RPMI8226 (cell line): Measurements from ENCODE around the gene LONRF2.

Experiments used
- DNase-seq: peaks from one replicate; pipeline ENCODE4 v3.0.0-alpha.2; 2015

Gene LONRF2

DNA sequence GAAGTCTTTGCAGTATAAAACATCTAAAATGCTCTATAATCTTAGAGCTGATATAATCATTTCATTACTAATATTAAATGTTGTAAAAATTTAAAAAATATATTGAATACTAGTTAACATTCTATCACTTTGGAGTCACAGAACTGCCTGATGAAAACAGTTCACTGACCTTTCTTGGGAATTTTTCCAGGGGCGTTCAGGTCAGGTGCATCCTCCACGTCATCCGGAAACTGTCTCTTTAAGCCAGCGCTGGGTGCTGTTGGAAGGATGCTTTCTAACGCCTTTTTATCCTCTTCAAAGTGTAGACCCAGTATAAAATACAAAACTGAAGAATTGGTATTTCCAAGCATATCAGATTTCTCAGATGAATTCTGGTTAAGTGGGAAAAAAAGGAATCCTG lies 22.8 kb downstream of the LONRF2 start:
- DNase-seq, result no peak

DNA sequence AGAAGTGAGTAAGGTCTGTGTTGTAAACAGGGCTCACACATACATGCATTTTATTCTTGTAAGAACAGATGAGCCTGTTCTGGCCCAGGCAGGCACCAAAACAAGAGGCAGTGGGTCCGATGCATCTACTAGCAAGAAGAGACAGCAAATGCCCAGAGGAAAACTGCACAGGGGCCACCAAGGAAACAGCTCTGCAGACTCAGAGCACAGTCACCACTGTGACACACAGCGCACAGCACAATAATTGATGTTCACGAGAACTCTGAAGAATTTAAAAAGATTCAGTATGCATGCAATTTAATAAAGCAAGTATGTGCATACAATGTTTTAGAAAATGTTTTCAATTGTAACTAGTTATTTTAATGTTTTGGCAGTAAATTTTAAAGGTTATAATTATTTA lies 24.8 kb downstream of the LONRF2 start:
- no peak for DNase-seq

DNA sequence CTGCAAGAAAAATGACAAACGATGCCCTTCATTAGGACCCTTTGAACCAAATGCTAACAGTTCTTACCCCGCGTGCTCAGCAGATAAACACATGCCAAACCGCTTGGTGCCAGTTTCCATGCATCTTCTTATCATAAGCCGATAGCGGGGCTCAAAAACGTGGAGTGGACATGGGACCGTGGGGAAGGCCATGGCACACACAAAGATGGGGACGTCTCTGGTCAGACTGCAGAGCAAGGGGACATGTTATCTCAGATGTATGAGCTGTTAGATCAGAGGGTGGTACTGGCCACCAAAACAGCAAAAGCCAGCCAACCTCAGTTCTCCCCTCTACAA lies 28.2 kb downstream of the LONRF2 start:
- no peak for DNase-seq

DNA sequence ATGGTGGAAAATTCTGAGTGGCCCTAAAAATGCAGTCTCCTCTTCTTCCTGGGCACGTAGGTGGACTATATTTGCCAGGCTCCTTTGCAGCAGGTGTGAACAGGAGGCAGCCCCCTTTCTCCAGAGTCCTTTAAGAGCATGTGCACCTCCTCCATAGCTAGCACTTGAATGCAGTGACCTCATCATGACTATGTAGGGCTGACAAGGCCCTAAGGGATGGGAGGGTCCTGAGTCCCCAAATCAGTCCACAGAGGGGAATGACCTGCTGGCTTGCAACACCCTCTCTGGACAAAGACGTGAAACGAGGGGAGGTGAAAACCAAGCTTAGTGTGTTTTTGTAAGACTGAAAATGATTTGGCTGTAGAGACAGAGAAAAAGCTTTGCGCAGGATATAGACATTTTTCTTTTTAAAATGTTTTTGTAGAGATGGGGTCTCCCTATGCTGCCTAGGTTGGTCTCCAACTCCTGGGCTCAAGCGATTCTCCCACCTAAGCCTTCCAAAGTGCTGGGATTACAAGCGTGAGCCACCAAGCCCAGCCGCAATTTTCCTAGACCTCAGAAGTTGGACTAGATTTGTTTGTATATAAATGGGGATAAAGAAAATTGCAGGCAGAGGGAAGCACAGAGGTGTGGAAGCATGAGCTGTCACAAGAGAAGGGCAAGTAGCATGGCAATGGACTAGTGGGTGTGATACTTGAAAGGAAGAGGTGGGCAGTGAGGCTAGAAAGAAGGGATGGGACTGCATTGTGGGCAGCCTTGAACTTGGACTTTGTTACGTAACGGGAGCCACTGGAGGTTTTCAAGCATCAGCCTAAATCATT lies 28.8 kb downstream of the LONRF2 start:
- no peak for DNase-seq

DNA sequence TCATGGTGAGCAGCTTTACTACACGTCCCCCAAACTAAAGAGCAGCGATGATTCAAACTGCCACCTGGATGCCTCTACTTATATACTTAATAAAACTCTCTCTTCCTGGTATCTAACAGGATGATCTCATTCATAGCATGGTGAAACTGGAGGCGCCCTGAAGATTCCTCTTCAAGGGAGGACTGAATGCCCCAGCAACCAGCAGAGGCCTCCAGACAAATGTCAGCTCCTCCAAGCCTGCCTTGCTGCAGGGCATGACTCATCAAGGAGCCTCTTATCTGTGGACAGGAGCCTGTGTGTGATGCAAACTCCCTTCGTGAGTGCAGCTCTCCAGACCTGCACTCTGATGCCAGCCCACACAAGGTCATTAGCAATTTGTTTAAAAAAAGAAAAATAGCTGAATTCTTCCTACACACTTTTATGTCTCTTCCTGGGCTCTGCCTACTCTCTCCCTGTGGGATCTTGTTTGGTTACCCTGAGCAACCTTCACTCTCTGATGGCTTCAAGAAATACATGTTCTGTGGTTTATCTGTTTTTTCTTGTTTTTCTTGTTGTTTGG lies 30.2 kb downstream of the LONRF2 start:
- no peak for DNase-seq

GRCh38 chr2:100291152-100291970 lies 30.9 kb downstream of the LONRF2 start:
- no peak for DNase-seq

GRCh38 chr2:100290718-100291151 lies 31.6 kb downstream of the LONRF2 start:
- no peak for DNase-seq

DNA sequence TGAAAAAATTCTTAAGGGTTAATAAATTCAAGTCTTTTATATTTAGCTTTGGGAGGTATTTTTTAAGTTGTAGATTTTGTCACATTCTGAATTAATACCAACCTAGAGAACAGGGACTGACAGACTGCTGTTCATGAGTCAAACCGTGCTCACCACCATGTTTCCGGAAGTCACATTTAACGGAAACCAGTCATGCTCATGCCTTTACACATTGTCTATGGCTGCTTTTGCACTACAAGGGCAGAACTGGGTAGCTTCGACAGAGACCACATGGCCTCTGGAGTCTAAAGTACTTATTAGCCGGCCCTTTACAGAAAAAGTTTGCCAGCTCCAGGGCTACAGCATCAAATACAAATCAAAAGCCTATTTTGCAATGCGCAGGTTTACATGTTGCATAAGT lies 33.3 kb downstream of the LONRF2 start:
- DNase-seq, result no peak

GRCh38 chr2:100286318-100286717 lies 36.0 kb downstream of the LONRF2 start:
- DNase-seq, result no peak

DNA sequence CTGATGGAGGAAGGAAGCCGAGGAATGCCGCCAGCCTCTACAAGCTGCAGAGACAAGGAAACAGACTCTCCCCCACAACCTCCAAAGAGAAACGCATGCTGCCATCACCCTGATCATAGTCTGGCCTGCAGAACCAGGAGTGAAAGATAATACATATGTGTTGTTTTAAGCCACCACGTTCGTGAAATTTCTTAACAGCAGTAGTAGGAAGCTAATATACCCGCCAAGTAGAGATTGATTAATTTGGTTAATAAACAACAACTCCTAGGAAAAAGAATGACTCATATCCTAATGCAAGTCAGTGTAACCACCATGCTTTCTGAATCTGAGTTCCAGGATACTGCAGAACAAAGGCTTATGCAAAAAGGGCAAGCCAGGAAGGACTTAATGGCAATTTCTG lies 36.6 kb downstream of the LONRF2 start:
- DNase-seq, result no peak

GRCh38 chr2:100285011-100285410 lies 37.3 kb downstream of the LONRF2 start:
- DNase-seq, result no peak

GRCh38 chr2:100283724-100284501 lies 38.4 kb downstream of the LONRF2 start:
- DNase-seq, result no peak

DNA sequence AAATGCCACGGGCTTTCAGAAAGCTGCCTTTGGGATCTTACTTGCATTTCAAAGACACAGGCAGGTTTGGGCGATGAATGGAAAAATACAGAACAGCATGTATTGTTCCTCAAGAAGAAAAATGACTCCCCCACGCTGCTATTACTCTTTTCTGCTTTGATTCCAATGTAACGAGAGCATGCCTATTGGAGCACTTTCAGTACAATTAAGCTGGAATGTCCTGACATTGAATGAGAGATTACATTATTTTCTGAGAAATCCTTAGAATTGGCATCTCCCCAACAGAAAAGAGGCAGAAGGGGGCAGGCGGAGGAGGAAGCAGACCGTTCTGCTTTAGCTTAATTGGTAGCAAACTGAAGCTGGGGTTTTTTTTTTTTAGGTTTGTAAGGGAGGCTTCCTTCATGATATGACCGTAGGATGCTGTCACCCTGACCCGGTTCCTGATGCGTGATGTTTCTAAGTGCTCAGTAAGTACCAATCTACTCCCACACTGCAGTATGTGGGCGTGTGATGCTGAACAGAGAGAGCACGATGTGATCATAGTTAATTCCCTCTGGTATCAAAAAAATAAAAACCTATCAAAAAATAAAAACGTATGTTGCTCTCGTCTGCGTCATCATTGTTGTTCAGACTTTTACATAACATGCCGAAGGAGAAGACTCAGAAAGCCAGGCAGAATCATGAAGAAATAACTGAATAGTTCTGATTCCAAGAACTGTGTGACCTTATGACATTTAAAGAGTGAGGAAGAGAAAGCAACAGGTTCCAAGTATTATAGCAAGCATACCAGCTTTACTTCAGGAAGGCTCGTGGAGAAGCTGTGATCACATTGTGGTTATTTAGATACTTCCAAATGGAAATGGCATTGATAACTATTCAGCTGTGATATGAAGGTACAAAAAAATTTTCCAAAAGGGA lies 40.5 kb downstream of the LONRF2 start:
- DNase-seq, result no peak

DNA sequence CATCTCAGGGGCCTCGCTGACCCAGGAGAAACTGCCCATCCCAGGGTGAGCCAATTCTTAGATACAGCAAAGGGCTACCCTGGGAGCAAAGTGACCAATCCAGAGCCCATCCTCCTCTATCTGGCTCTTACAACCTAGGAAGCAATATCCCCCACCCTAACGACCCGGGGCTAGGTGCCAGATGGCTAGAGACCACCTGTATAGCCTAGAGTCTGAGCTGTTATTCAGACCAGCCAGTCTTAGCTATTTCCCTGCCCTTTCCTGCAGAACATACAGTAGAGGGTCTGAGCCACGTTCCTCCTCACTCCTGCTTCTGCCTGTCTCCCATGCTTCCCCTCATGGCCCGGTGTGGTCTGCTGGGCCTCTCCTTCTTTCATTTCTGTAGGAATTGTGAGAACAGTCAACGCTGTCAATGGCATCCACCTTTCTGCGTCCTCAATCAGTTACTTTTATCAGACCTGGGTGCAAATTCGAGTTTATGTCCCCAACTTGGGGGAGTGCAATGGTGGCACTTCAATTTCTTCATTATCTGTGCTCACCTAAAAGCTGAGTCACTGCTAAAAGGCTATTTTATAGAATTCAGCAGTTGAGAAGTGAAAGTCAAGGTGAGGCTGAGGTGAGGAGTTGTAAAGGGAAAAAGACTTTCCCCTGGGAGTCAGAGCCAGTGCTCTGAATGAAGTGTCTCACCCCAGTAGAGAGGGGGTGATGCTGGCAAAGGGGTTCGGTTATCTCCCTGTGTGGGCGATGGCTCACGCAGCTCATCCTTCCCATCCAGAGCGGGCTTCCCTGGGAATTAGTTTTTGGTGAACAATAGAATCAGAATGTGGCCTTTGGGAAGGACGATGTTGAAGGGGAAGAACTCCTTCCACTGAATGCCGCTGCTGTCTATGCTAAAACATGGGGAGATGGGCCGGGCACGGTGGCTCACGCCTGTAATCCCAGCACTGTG lies 42.4 kb downstream of the LONRF2 start:
- no peak for DNase-seq

- no peak for DNase-seq
Observed at GRCh38 chr2:100278986-100279385, 43.3 kb downstream of the LONRF2 start.

DNA sequence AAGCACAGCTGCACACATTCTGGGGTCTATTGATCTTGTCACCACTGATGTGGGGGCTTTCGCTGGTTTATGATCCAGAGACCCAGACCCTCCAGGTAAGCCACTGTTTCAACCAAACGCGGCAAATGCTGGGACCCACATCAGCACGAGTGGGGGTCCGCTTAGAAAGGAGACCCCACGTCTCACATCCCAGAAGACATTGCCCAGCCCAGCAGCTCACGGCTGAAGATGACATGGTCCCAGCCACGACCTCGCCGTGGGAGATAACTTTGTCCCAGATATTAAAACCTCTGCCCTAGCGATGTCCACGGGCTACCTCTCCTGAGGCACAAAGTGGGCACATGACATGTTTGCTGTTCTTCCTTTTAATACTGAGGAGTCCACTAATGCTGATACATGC lies 43.8 kb downstream of the LONRF2 start:
- DNase-seq, result no peak

- DNase-seq, result no peak
Observed at GRCh38 chr2:100277540-100278207, 44.6 kb downstream of the LONRF2 start.

- DNase-seq, result no peak
Observed at GRCh38 chr2:100276716-100277115, 45.6 kb downstream of the LONRF2 start.

DNA sequence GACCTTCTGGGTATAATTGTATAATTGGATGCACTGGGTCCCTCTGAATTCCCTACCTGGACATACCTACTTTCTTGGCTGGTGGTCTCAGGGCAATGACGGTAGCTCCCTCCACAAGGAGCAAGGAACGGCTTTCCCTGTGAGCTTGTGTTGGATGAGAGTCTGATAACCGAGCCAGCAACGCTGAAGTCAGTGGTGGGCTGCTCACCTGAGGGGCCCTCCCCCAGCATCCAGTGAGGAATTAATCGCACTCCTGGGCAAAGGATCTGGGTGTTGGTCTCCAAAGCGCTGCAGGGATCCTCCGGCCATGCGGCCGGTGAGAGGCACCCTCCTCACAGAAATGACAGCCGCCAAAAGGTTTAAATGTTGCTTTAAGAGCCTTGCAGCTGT lies 47.1 kb downstream of the LONRF2 start:
- no peak for DNase-seq

DNA sequence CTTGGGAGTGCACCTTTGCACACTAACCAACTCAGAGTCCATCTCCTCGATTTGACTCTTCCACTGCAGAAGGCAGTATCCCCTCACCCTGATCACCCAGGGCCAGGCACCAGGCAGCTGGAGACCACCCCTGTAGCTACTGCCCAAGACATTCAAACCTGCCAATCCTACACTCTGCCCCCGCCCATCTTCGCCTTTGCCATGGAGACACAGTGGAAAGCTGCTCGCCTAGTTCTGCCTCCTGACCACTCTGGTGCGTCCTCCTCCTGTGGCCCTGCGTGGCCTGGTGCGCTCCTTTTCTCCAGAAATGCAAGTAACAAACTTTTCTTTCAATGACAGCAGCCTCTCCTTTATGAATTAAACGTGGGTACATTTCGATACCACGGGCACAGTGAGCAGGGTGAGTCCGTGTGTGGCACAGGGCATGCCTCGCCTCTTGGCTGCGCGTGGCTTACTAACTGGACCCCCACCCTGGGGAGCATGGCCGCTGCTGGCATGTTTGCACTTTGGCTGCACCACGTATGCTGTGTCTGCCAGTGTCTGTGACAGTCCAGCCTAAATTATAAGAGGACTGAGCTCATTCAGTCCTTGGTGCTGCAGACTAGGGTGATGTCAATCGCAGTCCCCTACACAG lies 47.6 kb downstream of the LONRF2 start:
- DNase-seq, result no peak
